Hepatocyte (in vitro differentiated cells): Measurements from ENCODE around the gene GRK3.
"Not testable (repeated sequence)": the region's sequence is repeated elsewhere in the genome, so short reads cannot be mapped to it uniquely, and the experiment has no call there.

Source experiments
- EZH2 ChIP-seq: fragments of 200-600 bp; sonication (generic); IDR thresholded peaks from 2 replicates; pipeline ENCODE4 v1.6.1; 2016; ENCODE audit warnings: antibody characterized with exemption, mild to moderate bottlenecking, borderline replicate concordance
- EZH2phosphoT487 ChIP-seq: fragments of 200-600 bp; sonication (generic); IDR thresholded peaks from one replicate; pipeline ENCODE4 v1.6.1; 2018; ENCODE audit warnings: antibody characterized with exemption, mild to moderate bottlenecking, low read depth, moderate library complexity; ENCODE audit not compliant: unreplicated experiment, severe bottlenecking
- TF ChIP-seq, protein P1 (sequence below): fragments of 200-600 bp; sonication (generic); IDR thresholded peaks from 2 replicates; pipeline ENCODE4 v1.5.1; 2016; ENCODE audit warnings: antibody characterized with exemption, mild to moderate bottlenecking; ENCODE audit not compliant: poor library complexity

DNA sequence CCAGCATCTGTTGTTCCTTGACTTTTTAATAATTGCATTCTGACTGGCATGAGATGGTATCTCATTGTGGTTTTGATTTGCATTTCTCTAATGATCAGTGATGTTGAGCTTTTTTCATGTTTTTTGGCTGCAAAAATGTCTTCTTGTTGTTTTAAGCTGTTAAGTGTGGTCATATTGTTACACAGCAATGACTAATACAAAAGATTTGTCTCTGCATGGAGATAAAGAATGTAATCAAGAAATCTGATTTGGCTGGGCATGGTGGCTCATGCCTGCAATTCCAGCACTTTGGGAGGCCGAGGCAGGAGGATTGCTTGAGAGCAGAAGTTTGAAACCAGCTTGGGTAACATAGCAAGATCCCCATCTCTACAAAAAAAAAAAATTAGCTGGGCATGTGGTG, 12.1 kb upstream of the GRK3 start:
- TF ChIP-seq EZH2phosphoT487, EZH2: not testable (repeated sequence)
- TF ChIP-seq, protein P1, sequence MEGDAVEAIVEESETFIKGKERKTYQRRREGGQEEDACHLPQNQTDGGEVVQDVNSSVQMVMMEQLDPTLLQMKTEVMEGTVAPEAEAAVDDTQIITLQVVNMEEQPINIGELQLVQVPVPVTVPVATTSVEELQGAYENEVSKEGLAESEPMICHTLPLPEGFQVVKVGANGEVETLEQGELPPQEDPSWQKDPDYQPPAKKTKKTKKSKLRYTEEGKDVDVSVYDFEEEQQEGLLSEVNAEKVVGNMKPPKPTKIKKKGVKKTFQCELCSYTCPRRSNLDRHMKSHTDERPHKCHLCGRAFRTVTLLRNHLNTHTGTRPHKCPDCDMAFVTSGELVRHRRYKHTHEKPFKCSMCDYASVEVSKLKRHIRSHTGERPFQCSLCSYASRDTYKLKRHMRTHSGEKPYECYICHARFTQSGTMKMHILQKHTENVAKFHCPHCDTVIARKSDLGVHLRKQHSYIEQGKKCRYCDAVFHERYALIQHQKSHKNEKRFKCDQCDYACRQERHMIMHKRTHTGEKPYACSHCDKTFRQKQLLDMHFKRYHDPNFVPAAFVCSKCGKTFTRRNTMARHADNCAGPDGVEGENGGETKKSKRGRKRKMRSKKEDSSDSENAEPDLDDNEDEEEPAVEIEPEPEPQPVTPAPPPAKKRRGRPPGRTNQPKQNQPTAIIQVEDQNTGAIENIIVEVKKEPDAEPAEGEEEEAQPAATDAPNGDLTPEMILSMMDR, result not testable (repeated sequence)
